Measurements from ENCODE around the gene PSMA3. TPM values are rescaled to one million over a fixed set of nuclear protein-coding genes. Genes with fewer than 3 reads are reported as not detected.

PSMA3 gene
- polyA plus RNA-seq, 1 donor from 2014 or later, result 198 TPM

DNA sequence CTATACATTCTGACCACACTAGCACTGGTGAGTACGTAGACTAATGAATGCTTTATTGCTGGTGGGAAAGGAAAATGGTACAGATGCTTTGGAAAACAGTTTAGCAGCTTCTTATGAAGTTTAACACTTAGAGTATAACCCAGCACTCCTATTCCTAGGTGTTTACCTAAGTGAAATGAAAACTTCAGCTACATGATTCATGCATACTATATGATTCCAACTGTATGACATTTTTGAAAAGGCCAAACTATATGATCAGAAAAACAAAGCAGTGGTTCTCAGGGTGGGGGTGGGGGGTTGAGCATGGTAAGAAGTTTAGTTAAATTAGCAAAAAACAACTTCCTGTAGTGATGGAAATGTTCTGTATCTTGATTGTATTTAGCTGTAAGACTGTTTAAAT lies 31.6 kb downstream of the PSMA3 start:
- H3K27ac ChIP-seq (ENCODE audit: low read length), result no peak overlapping the region
- no peak for TF ChIP-seq EZH2 (IDR thresholded peaks at IDR 0.05; ENCODE audit: borderline replicate concordance, insufficient read depth, low read length, poor library complexity, severe bottlenecking)
- peaks cover 5% of the 10 kb centered on the region for H3K36me3 ChIP-seq (ENCODE audit: insufficient read depth, low read length)
- H3F3A ChIP-seq (ENCODE audit: insufficient read depth, low read length, poor library complexity, severe bottlenecking), result no peaks in the 10 kb centered on the region
- H3K9ac ChIP-seq (ENCODE audit: low read length), result no peak overlapping the region
- H3K27me3 ChIP-seq (ENCODE audit: insufficient read depth, low read depth, low read length), result no peaks in the 10 kb centered on the region
- no peaks in the 10 kb centered on the region for H4K20me1 ChIP-seq (ENCODE audit: insufficient read depth)
- H3K9me2 ChIP-seq (ENCODE audit: insufficient read depth, low read length), result no peaks in the 10 kb centered on the region
- no peak overlapping the region for H3K4me3 ChIP-seq (ENCODE audit: low read length)
- H3K4me2 ChIP-seq (ENCODE audit: low read length), result no peak overlapping the region
- no peaks in the 10 kb centered on the region for H3K9me3 ChIP-seq (ENCODE audit: low read length)
- no peak overlapping the region for H2AFZ ChIP-seq (ENCODE audit: low read depth, low read length)
- H3K79me2 ChIP-seq (replicated peaks; ENCODE audit: insufficient read depth, low read length), result peaks cover 59% of the 10 kb centered on the region

DNA sequence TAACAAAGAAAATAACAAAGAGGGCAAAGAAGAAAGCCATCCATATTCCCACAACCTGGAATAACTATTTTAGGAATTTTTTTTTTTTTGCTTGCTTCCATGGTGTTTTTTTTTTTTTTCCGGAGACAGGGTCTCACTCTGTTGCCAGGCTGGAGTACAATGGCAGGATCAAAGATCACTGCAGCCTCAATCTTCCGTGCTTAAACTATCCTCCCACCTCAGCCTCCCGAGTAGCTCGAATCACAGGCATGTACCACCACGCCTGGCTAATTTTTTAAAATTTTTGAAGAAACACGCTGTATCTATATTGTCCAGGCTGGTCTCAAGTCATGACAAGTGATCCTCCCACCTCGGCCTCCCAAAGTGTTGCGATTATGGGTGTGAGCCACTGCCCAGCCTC lies 33.5 kb downstream of the PSMA3 start:
- Histone ChIP-seq H4K20me1 (ENCODE audit: insufficient read depth) (no peaks in the 10 kb centered on the region), H3K36me3 (ENCODE audit: insufficient read depth, low read length) (peaks cover 9% of the 10 kb centered on the region), H3K27ac (ENCODE audit: low read length) (no peak overlapping the region), H3K4me2 (ENCODE audit: low read length) (no peak overlapping the region), H3K79me2 (replicated peaks; ENCODE audit: insufficient read depth, low read length) (peaks cover 59% of the 10 kb centered on the region), H3K9ac (ENCODE audit: low read length) (no peak overlapping the region), H2AFZ (ENCODE audit: low read depth, low read length) (no peak overlapping the region), H3K9me3 (ENCODE audit: low read length) (no peaks in the 10 kb centered on the region), H3F3A (ENCODE audit: insufficient read depth, low read length, poor library complexity, severe bottlenecking) (no peaks in the 10 kb centered on the region), H3K9me2 (ENCODE audit: insufficient read depth, low read length) (no peaks in the 10 kb centered on the region), H3K4me3 (ENCODE audit: low read length) (no peak overlapping the region), H3K27me3 (ENCODE audit: insufficient read depth, low read depth, low read length) (no peaks in the 10 kb centered on the region)
- TF ChIP-seq EP300 (conservative IDR thresholded peaks at IDR 0.05; ENCODE audit: poor library complexity, severe bottlenecking), result no peak
- no peak for TF ChIP-seq TAF1 (IDR thresholded peaks at IDR 0.05; ENCODE audit: low read depth)
- no peak for TF ChIP-seq REST (IDR thresholded peaks at IDR 0.05; ENCODE audit: borderline replicate concordance)
- TF ChIP-seq POLR2AphosphoS5 (IDR thresholded peaks at IDR 0.05), result no peak
- TF ChIP-seq MXI1 (conservative IDR thresholded peaks at IDR 0.05; ENCODE audit: poor library complexity, severe bottlenecking), result no peak
- no peak for TF ChIP-seq EZH2 (IDR thresholded peaks at IDR 0.05; ENCODE audit: borderline replicate concordance, insufficient read depth, low read length, poor library complexity, severe bottlenecking)
- no peak for TF ChIP-seq SMC3 (conservative IDR thresholded peaks at IDR 0.05; ENCODE audit: poor library complexity)
- no peak for TF ChIP-seq RAD21 (conservative IDR thresholded peaks at IDR 0.05)
- no peak for TF ChIP-seq CTCF (IDR thresholded peaks at IDR 0.05; ENCODE audit: poor library complexity, severe bottlenecking)
